HG02610 (cell line): Measurements from ENCODE around the gene VPS25.
A peak's percentile ranks its signal among the peaks of the same experiment; 100 is the strongest.
"Not testable (repeated sequence)": the region's sequence is repeated elsewhere in the genome, so short reads cannot be mapped to it uniquely, and the experiment has no call there.

ENCODE experiments used
- ATAC-seq: cut with Tn5 transposase; IDR thresholded peaks from one replicate; pipeline ENCODE4 v1.9.1; 2021; ENCODE audit warnings: mild to moderate bottlenecking, moderate library complexity; ENCODE audit not compliant: unreplicated experiment

VPS25 gene

GRCh38 chr17:42773290-42774035 is at the start of gene VPS25:
Gene VPS25, plus strand, starts transcription at chr17:42773449. Its CDS starts 27 bp downstream, at chr17:42773476.
- no peak for ATAC-seq

GRCh38 chr17:42723636-42724035 is 49.6 kb upstream of the VPS25 start:
- no peak for ATAC-seq

GRCh38 chr17:42725143-42725542 is 48.1 kb upstream of the VPS25 start:
- no peak for ATAC-seq

- no peak for ATAC-seq
Observed at GRCh38 chr17:42740699-42741098, 32.5 kb upstream of the VPS25 start.

GRCh38 chr17:42742916-42743315 is 30.3 kb upstream of the VPS25 start:
- not testable (repeated sequence) for ATAC-seq

- no peak for ATAC-seq
Observed at GRCh38 chr17:42743595-42744282, 29.5 kb upstream of the VPS25 start.

- ATAC-seq, result peak; percentile 54
Observed at GRCh38 chr17:42744283-42744805, 28.9 kb upstream of the VPS25 start.

GRCh38 chr17:42744806-42745617 is 28.2 kb upstream of the VPS25 start, which contains the start of gene EZH1:
Gene EZH1, minus strand, starts transcription at chr17:42745040. Its CDS starts 16,099 bp downstream, at chr17:42728941.
- ATAC-seq, result peak; percentile 83

GRCh38 chr17:42748202-42748907 is 24.9 kb upstream of the VPS25 start:
- ATAC-seq, result no peak

GRCh38 chr17:42748908-42749798 is 24.1 kb upstream of the VPS25 start:
- no peak for ATAC-seq

- no peak for ATAC-seq
Observed at GRCh38 chr17:42750739-42751344, 22.4 kb upstream of the VPS25 start.

GRCh38 chr17:42751628-42752027 is 21.6 kb upstream of the VPS25 start:
- ATAC-seq, result no peak

GRCh38 chr17:42754782-42755181 is 18.5 kb upstream of the VPS25 start:
- no peak for ATAC-seq

GRCh38 chr17:42759982-42760651 is 13.1 kb upstream of the VPS25 start:
- ATAC-seq, result peak; percentile 64

- no peak for ATAC-seq
Observed at GRCh38 chr17:42760652-42761581, 12.3 kb upstream of the VPS25 start, which contains the start of gene RAMP2. Gene RAMP2, plus strand, starts transcription at chr17:42761227. Its CDS starts 35 bp downstream, at chr17:42761262.

- no peak for ATAC-seq
Observed at GRCh38 chr17:42761638-42762037, 11.6 kb upstream of the VPS25 start.

- ATAC-seq, result no peak
Observed at GRCh38 chr17:42766124-42766523, 7.1 kb upstream of the VPS25 start.
